ENCODE data around the gene KANTR.

GRCh38 chrX:53122013-53122412 is 28.1 kb downstream of the KANTR start:
- TF ChIP-seq CTCF (IDR thresholded peaks at IDR 0.05) (no peak), POLR2AphosphoS5 (IDR thresholded peaks at IDR 0.05; ENCODE audit: low read depth, low read length) (no peak)
